Measurements from ENCODE around the gene INVS.

DNA sequence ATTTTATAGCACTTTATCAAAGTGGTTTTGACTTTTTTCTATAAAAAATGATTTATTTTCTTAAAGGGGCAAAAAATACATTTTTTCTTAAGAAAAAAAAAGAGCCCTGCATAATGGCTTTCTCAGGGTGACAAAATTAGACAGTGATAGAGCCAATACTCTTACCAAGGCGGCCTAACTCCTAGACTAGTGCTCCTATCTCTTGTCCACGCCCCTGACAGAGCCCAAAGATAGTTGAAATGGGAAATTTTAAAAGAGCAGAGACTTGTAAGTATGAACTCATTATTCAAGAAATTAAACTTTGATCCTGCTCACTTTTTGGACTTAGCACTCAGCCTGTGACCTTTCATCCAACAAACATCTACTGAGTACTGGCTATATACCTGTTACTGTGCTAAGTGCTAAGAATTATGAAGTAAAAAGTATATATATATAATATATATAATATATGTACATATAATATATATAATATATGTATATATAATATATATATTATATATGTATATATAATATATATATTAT is 1.2 kb downstream of the INVS start:
- TF ChIP-seq POLR2A (IDR thresholded peaks at IDR 0.05) = no peak
- TF ChIP-seq, protein P1, sequence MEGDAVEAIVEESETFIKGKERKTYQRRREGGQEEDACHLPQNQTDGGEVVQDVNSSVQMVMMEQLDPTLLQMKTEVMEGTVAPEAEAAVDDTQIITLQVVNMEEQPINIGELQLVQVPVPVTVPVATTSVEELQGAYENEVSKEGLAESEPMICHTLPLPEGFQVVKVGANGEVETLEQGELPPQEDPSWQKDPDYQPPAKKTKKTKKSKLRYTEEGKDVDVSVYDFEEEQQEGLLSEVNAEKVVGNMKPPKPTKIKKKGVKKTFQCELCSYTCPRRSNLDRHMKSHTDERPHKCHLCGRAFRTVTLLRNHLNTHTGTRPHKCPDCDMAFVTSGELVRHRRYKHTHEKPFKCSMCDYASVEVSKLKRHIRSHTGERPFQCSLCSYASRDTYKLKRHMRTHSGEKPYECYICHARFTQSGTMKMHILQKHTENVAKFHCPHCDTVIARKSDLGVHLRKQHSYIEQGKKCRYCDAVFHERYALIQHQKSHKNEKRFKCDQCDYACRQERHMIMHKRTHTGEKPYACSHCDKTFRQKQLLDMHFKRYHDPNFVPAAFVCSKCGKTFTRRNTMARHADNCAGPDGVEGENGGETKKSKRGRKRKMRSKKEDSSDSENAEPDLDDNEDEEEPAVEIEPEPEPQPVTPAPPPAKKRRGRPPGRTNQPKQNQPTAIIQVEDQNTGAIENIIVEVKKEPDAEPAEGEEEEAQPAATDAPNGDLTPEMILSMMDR (IDR thresholded peaks at IDR 0.05) = no peak

All from heart left ventricle (tissue), 13 donors.